HEK293 (cell line): Measurements from ENCODE around the gene CHST12.

ENCODE experiments used
- CTCF ChIA-PET: fragments of 350-600 bp; formaldehyde crosslinking; extraction: SDS; loops from one replicate; lab custom pipeline; 2021; ENCODE audit warnings: antibody characterized with exemption; lab: Yijun Ruan, JAX
- POLR2A ChIA-PET: fragments of 300-600 bp; formaldehyde crosslinking; extraction: SDS; loops from one replicate; lab custom pipeline; 2020; ENCODE audit warnings: antibody characterized with exemption, inconsistent platforms; lab: Yijun Ruan, JAX
- H3K27ac ChIP-seq: fragments of 200-500 bp; sonication (Bioruptor generic); 2 replicates; pipeline ENCODE4 v1.5.1; 2014; ENCODE audit warnings: low read depth, low read length, control low read depth, inconsistent platforms; ENCODE audit errors: extremely low read depth
- H3K36me3 ChIP-seq, 2 experiments: fragments of 200-500 bp in 1 of 2; sonication (Bioruptor generic) in 1 of 2; 1 replicate in 1 of 2; 2 replicates in 1 of 2; pipeline ENCODE4 v1.5.1; 2014 to 2017; ENCODE audit warnings: inconsistent platforms in 2 of 2, low read length in 2 of 2; ENCODE audit not compliant: control insufficient read depth in 2 of 2, insufficient read depth in 1 of 2
- H3K4me1 ChIP-seq: fragments of 200-500 bp; sonication (Bioruptor generic); 2 replicates; pipeline ENCODE4 v1.5.1; 2014; ENCODE audit warnings: mild to moderate bottlenecking, low read length, inconsistent platforms; ENCODE audit not compliant: control insufficient read depth, insufficient read depth
- H3K4me3 ChIP-seq: 2 replicates; pipeline ENCODE4 v1.5.1; 2011; ENCODE audit warnings: low read depth, mild to moderate bottlenecking, control low read depth, low read length, moderate library complexity
- H3K9me3 ChIP-seq: fragments of 200-500 bp; sonication (Bioruptor generic); 2 replicates; pipeline ENCODE4 v1.5.1; 2014; ENCODE audit warnings: low read depth, low read length, inconsistent platforms; ENCODE audit not compliant: control insufficient read depth, insufficient read depth
- CTCF ChIP-seq: fragments of 450-650 bp; formaldehyde crosslinking; IDR thresholded peaks from 2 replicates; pipeline ENCODE4 v1.5.1; 2016; ENCODE audit warnings: missing biosample characterization, missing genetic modification characterization
- GLI2 ChIP-seq: fragments of 450-650 bp; formaldehyde crosslinking; IDR thresholded peaks from 2 replicates; pipeline ENCODE4; 2017; ENCODE audit warnings: missing biosample characterization, missing genetic modification characterization, low read depth, borderline replicate concordance
- HOXD13 ChIP-seq: sonication (generic); formaldehyde crosslinking; IDR thresholded peaks from 2 replicates; pipeline ENCODE4 v1.8.0; 2022; ENCODE audit warnings: missing genetic modification reagents, borderline replicate concordance
- KLF9 ChIP-seq: fragments of 450-650 bp; formaldehyde crosslinking; IDR thresholded peaks from 2 replicates; pipeline ENCODE4 v1.5.1; 2016; ENCODE audit warnings: missing biosample characterization, missing genetic modification characterization, low read depth
- OVOL3 ChIP-seq: fragments of 450-650 bp; formaldehyde crosslinking; IDR thresholded peaks from 2 replicates; pipeline ENCODE4 v1.5.1; 2016; ENCODE audit warnings: missing biosample characterization, missing genetic modification characterization
- PATZ1 ChIP-seq: fragments of 450-650 bp; formaldehyde crosslinking; IDR thresholded peaks from 2 replicates; pipeline ENCODE4 v1.5.1; 2016; ENCODE audit warnings: missing biosample characterization, missing genetic modification characterization
- PRDM4 ChIP-seq: fragments of 450-650 bp; formaldehyde crosslinking; IDR thresholded peaks from 2 replicates; pipeline ENCODE4 v1.5.1; 2017; ENCODE audit warnings: missing biosample characterization, missing genetic modification characterization
- TSHZ1 ChIP-seq: fragments of 450-650 bp; formaldehyde crosslinking; IDR thresholded peaks from 2 replicates; pipeline ENCODE4 v1.5.1; 2016; ENCODE audit warnings: missing biosample characterization, missing genetic modification characterization, borderline replicate concordance
- ZBTB48 ChIP-seq: fragments of 450-650 bp; formaldehyde crosslinking; IDR thresholded peaks from 2 replicates; pipeline ENCODE4 v1.5.1; 2016; ENCODE audit warnings: missing biosample characterization, missing genetic modification characterization
- ZNF19 ChIP-seq: fragments of 450-650 bp; formaldehyde crosslinking; IDR thresholded peaks from 2 replicates; pipeline ENCODE4; 2016; ENCODE audit warnings: missing biosample characterization, missing genetic modification characterization, low read depth
- ZNF239 ChIP-seq: fragments of 450-650 bp; formaldehyde crosslinking; IDR thresholded peaks from 2 replicates; pipeline ENCODE4 v1.5.1; 2016; ENCODE audit warnings: missing biosample characterization, missing genetic modification characterization
- ZNF280D ChIP-seq: fragments of 450-650 bp; formaldehyde crosslinking; IDR thresholded peaks from 2 replicates; pipeline ENCODE4 v1.5.1; 2016; ENCODE audit warnings: missing biosample characterization, missing genetic modification characterization
- ZNF335 ChIP-seq: fragments of 450-650 bp; formaldehyde crosslinking; conservative IDR thresholded peaks from 2 replicates; pipeline ENCODE4 v1.5.1; 2016; ENCODE audit warnings: missing biosample characterization, missing genetic modification characterization
- ZNF350 ChIP-seq: fragments of 450-650 bp; formaldehyde crosslinking; IDR thresholded peaks from 2 replicates; pipeline ENCODE4 v1.5.0; 2017; ENCODE audit warnings: missing biosample characterization, mild to moderate bottlenecking, missing genetic modification characterization
- ZNF398 ChIP-seq: fragments of 450-650 bp; formaldehyde crosslinking; IDR thresholded peaks from 2 replicates; pipeline ENCODE4 v1.5.1; 2017; ENCODE audit warnings: missing biosample characterization, missing genetic modification characterization
- ZNF510 ChIP-seq: fragments of 450-650 bp; formaldehyde crosslinking; IDR thresholded peaks from 2 replicates; pipeline ENCODE4 v1.5.1; 2018; ENCODE audit warnings: mild to moderate bottlenecking, missing genetic modification characterization, missing biosample characterization; ENCODE audit not compliant: insufficient replicate concordance
- ZNF692 ChIP-seq: fragments of 450-650 bp; formaldehyde crosslinking; IDR thresholded peaks from 2 replicates; pipeline ENCODE4 v1.5.1; 2016; ENCODE audit warnings: missing biosample characterization, missing genetic modification characterization
- ZNF707 ChIP-seq: fragments of 450-650 bp; formaldehyde crosslinking; IDR thresholded peaks from 2 replicates; pipeline ENCODE4 v1.5.1; 2016; ENCODE audit warnings: missing biosample characterization, missing genetic modification characterization

Gene CHST12

GRCh38 chr7:2488272-2488645 lies 84.8 kb downstream of the CHST12 start (continued):
- TF ChIP-seq PATZ1 (tag by site-specific recombination) (no peak), ZNF510 (tag by site-specific recombination) (no peak), ZNF350 (tag by site-specific recombination) (no peak)

- CTCF ChIA-PET, result interaction anchor here (0.6 kb wide), 2 partner anchors 20 to 172 kb away, joined by 3 read pairs; no protein-coding TSS in a partner anchor
These were observed 85.3 kb downstream of the CHST12 start for GRCh38 chr7:2488681-2489080.

More at GRCh38 chr7:2488681-2489080, 85.3 kb downstream of the CHST12 start:
- Histone ChIP-seq H3K9me3 (no peaks in the 10 kb centered on the region), H3K4me1 (no peaks in the 10 kb centered on the region), H3K4me3 (no peak overlapping the region), H3K36me3 (no peaks in the 10 kb centered on the region), H3K27ac (no peak overlapping the region)
- no peak for TF ChIP-seq ZNF398 (tag by site-specific recombination)
- no peak for TF ChIP-seq ZNF335 (tag by site-specific recombination)
- TF ChIP-seq OVOL3 (tag by site-specific recombination), result no peak
- no peak for TF ChIP-seq ZBTB48
- TF ChIP-seq CTCF, result no peak
- no peak for TF ChIP-seq HOXD13 (CRISPR knock-in tag)
- no peak for TF ChIP-seq ZNF280D (tag by site-specific recombination)
- TF ChIP-seq ZNF19 (tag by site-specific recombination), result no peak
- no peak for TF ChIP-seq ZNF239
- TF ChIP-seq TSHZ1 (tag by site-specific recombination), result no peak
- TF ChIP-seq ZNF692 (tag by site-specific recombination), result no peak
- no peak for TF ChIP-seq GLI2
- TF ChIP-seq PRDM4 (tag by site-specific recombination), result no peak
- no peak for TF ChIP-seq ZNF707 (tag by site-specific recombination)
- no peak for TF ChIP-seq KLF9
- POLR2A ChIA-PET, result interaction anchor here (0.5 kb wide), 1 partner anchor 55 kb away, joined by 3 read pairs; no protein-coding TSS in a partner anchor
